GM12864 (cell line): ENCODE results near the gene STAG1.

Experiments
- DNase-seq: peaks from one replicate; pipeline ENCODE4 v3.0.0-alpha.2; 2011; ENCODE audit warnings: low read depth
- H3K4me3 ChIP-seq: 2 replicates; pipeline ENCODE4 v1.5.1; 2011; ENCODE audit warnings: mild to moderate bottlenecking, low read depth, low read length, control low read depth
- CTCF ChIP-seq: IDR thresholded peaks from 2 replicates; pipeline ENCODE4 v1.5.1; 2011; ENCODE audit warnings: low read depth, mild to moderate bottlenecking, moderate library complexity, low read length, control low read depth, inconsistent platforms; ENCODE audit errors: missing control alignments

STAG1 gene

GRCh38 chr3:136414476-136414875, 337.7 kb downstream of the STAG1 start:
- DNase-seq = no peak
- no peak for TF ChIP-seq CTCF
- no peak overlapping the region for H3K4me3 ChIP-seq

GRCh38 chr3:136412307-136412706, 339.9 kb downstream of the STAG1 start:
- no peak overlapping the region for H3K4me3 ChIP-seq
- TF ChIP-seq CTCF = no peak
- no peak for DNase-seq

- TF ChIP-seq CTCF = no peak
- no peak overlapping the region for H3K4me3 ChIP-seq
Observed at GRCh38 chr3:136409549-136409948, 342.6 kb downstream of the STAG1 start.

GRCh38 chr3:136404056-136404455, 348.1 kb downstream of the STAG1 start:
- no peak for DNase-seq
- TF ChIP-seq CTCF = no peak
- H3K4me3 ChIP-seq = no peak overlapping the region

More at GRCh38 chr3:136409549-136409948, 342.6 kb downstream of the STAG1 start:
- DNase-seq = no peak

- no peak for TF ChIP-seq CTCF
- H3K4me3 ChIP-seq = no peak overlapping the region
- no peak for DNase-seq
Observed at GRCh38 chr3:136396916-136397315, 355.3 kb downstream of the STAG1 start.

GRCh38 chr3:136390574-136390973, 361.6 kb downstream of the STAG1 start:
- no peak for TF ChIP-seq CTCF
- H3K4me3 ChIP-seq = no peak overlapping the region
- no peak for DNase-seq

- no peak for DNase-seq
- TF ChIP-seq CTCF = no peak
- no peak overlapping the region for H3K4me3 ChIP-seq
Observed at GRCh38 chr3:136387031-136387430, 365.1 kb downstream of the STAG1 start.
